ENCODE results near the gene COA5.

The COA5 gene

DNA sequence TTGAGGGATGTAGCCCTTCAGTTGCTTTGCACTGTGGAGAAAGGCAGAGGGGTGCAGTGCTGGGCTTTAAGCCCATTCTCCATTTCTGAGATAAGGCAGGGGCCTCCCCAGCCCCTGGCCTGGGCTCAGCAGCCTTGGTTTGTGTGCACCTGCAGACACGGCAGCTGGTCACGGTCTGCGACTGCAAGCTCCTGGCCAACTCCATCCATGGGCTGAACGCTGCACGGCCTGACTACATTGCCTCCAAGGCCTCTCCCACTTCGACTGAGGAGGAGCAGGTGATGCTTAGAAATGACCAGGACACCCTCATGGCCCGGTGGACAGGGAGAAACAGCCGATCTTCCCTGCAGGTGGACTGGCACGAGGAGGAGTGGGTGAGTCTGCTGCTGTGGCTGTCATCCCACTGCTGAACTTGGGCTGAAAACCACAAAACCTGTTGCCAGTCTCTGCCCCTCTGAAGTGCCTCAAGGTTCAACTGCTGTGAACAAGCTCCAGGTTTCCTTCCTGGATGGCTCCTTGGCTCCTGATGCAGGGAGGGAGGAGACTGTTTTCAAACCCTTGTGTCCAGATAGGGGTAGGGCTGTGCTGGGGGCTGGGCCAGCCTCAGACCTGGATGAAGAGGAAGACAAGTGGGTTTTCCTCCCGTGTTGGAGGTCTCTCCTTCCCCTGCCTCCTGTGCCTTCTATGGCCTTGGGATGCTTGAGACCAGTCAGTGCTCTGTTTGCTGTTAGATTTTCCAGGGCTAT, 54.0 kb downstream of the COA5 start:
- no peak for DNase-seq (ENCODE audit: low read depth in 2 of 2, low spot score in 1 of 2)

- no peak for DNase-seq (ENCODE audit: low read depth in 2 of 2, low spot score in 1 of 2)
Observed at GRCh38 chr2:98552499-98553179, 55.7 kb downstream of the COA5 start.

DNA sequence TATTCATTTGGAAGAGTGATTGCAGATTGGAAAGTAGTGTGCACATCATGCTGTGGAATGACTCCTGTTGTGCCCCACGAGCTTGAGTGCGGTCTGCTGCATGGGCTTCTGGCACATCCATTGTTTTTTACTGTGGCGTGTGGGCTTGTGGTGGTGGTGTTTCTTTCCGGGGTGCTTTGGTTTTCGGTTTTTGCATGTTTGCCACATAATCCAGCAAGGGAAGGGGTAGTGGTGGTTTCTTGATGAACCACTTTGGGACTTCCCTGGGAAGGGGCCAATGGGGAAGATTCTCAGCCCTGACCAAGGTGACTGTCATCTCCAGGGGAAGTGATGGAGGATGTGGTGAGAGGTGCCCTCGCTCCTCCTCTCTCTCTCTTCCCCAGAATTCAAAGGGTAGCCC, 57.0 kb downstream of the COA5 start:
- DNase-seq (ENCODE audit: low read depth in 2 of 2, low spot score in 1 of 2): no peak

GRCh38 chr2:98550165-98550564, 58.1 kb downstream of the COA5 start:
- DNase-seq (ENCODE audit: low read depth in 2 of 2, low spot score in 1 of 2): no peak

Data from stimulated activated CD8-positive, alpha-beta memory T cell treated with anti-CD3 and anti-CD28 coated beads, Interleukin-4, amount 100 ng/mL, for 1 hour (primary cell).